Retinal pigment epithelial cell (primary cell): ENCODE measurements around the gene RGS7.

ENCODE experiments used
- DNase-seq: peaks from one replicate; pipeline ENCODE4 v3.0.0-alpha.2; 2010; ENCODE audit warnings: low read depth
- H3K4me3 ChIP-seq: 2 replicates; pipeline ENCODE4 v1.5.1; 2011; ENCODE audit warnings: mild to moderate bottlenecking, low read length, control low read depth, moderate library complexity
- TF ChIP-seq, protein P1 (sequence below): conservative IDR thresholded peaks from 2 replicates; pipeline ENCODE4 v1.5.1; 2011; ENCODE audit warnings: low read depth, low read length, control low read depth, inconsistent platforms

RGS7 gene

DNA sequence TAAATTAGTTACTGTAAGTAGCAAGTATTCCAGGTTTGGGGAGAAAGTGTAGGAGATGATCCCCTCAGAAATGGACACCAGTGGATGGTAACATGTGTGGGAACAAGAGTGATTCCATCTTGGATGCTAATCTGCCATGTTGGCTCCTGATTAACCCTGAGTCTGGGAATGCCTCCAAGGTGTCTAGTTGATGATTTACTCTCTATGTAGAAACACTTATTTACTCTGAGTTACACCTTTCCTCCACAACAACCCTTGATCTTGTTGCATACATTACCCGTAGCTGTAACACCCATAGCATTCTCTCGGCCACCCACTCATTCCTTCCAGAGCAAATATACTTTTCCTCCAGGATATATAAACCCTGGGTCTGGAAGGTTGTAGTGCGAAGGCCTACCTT lies 429.2 kb downstream of the RGS7 start:
- TF ChIP-seq, protein P1, sequence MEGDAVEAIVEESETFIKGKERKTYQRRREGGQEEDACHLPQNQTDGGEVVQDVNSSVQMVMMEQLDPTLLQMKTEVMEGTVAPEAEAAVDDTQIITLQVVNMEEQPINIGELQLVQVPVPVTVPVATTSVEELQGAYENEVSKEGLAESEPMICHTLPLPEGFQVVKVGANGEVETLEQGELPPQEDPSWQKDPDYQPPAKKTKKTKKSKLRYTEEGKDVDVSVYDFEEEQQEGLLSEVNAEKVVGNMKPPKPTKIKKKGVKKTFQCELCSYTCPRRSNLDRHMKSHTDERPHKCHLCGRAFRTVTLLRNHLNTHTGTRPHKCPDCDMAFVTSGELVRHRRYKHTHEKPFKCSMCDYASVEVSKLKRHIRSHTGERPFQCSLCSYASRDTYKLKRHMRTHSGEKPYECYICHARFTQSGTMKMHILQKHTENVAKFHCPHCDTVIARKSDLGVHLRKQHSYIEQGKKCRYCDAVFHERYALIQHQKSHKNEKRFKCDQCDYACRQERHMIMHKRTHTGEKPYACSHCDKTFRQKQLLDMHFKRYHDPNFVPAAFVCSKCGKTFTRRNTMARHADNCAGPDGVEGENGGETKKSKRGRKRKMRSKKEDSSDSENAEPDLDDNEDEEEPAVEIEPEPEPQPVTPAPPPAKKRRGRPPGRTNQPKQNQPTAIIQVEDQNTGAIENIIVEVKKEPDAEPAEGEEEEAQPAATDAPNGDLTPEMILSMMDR: no peak
- H3K4me3 ChIP-seq: no peak overlapping the region
- DNase-seq: no peak

DNA sequence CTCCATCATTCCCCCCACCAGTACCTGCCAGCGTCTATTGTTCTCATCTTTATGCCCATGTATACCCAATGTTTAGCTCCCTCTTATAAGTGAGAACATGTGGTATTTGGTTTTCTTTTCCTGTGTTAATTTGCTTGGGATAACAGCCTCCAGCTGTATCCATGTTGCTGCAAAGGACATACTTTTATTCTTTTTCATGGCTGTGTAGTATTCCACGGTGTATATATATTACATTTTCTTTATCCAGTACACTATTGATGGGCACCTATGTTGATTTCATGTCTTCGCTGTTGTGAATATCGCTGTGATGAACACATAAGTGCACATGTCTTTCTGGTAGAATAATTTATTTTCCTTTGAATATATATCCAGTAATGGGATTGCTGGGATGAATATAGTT lies 431.7 kb downstream of the RGS7 start:
- TF ChIP-seq, protein P1: no peak

DNA sequence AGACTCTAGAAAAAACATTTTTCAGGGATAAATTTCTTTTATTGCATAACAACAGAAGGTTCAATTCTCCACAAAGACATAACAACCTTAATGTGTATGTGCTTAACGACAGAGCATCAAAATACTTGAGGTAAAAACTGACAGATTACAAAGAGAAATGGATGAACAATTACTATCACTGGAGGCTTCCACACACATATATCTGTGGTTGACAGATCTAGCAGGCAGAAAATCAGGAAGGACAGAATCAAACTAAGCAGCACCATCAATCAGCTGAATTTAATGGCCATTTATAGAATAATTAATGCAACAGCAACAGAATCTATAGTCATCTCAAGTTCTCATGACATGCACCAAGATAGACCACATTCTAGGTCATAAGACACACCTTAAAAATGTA lies 439.0 kb downstream of the RGS7 start:
- TF ChIP-seq, protein P1: no peak
- no peak overlapping the region for H3K4me3 ChIP-seq
- no peak for DNase-seq

More for the DNA sequence above, 431.7 kb downstream of the RGS7 start:
- no peak for DNase-seq
- H3K4me3 ChIP-seq: no peak overlapping the region

DNA sequence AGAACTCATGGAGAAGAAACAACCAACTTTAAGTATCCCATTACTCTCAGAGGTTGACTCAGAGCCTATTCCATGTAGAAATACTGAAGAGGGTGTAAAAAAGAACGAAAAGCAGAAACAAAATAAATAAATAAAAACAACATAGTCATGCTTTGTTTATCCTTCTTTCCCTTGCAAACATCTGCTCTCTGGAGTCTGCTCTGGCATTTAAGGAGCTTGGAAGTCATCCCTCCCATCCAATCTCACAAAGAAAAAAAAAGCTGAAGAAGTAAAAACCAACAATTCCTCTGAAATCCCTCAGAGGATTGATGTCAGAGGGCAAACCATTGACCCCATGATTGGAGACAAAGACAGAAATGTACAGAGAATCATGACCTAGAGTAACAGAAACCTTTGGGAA lies 442.5 kb downstream of the RGS7 start:
- TF ChIP-seq, protein P1: no peak
- H3K4me3 ChIP-seq: no peak overlapping the region
- DNase-seq: no peak

DNA sequence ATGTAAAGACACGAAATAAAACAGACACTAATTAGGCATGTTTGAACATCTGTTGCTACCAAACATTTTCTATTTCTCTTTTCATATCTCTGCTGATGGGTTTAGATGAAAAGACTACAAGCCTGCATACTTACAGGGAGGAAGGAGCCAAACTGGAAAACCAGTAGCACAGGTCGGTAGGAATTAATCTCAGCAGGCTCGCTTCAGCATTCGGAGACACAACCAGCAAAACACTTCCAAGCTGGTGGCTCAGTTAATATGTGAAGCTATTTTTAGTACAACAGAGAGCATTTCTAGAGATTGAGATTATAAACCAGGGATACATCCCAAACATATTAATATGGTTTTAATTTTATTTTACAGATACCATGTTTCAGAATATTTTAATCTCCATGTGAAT lies 444.2 kb downstream of the RGS7 start:
- DNase-seq: no peak
- no peak overlapping the region for H3K4me3 ChIP-seq
- TF ChIP-seq, protein P1: no peak

DNA sequence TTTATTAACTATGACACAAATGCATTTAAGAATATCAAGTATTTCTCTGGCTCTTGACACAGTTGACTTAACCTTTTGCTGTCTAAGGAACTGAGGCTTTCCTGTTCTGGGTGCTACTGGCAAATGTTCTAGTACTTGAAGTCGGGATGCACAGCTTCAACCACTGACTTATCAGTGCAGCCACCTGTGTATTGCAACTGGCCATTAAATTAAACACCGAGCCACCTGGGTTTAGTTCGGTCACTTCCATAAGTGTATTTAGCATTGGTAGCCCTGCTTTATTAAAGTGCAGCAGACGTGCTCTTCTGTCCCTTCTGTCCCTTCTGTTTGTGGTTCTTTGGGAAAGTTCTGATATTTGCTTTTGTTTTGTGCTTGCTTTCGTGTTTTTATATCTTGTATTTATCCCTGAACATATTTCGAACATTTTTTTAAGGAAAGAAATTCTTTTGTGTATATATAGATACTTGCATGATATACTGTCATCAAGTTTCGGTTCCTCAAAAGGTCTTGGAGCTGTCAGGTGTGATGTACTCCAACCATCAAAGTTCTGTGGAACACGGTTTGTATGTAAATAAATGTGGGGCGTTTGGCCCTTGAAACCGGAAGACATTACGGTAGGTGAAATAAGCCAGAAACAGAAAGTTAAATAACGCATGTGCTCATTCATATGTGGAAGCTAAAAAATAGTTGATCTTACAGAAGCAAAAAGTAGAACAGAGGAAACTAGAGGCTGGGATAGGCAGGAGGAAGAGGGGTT lies 447.1 kb downstream of the RGS7 start:
- no peak overlapping the region for H3K4me3 ChIP-seq
- DNase-seq: no peak
- TF ChIP-seq, protein P1: no peak

DNA sequence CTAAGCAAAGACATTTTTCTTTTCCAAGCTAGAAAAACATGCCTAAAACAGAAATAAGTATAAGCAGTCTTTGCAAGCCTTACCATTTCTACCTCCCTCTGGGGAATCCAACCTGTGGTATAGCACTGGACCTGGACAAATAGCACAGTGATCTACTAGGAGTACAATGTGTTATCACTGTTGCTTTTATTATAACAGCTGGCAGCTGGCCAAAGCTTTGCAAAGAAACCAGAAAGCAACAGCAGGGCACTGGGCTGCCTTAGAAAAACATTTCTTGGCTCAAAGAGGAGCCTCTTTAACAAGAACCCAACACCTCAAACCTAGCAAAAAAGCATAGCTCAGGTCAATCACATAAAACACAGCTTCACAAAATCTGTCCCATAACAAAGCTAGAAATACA lies 450.5 kb downstream of the RGS7 start:
- TF ChIP-seq, protein P1: no peak
- no peak overlapping the region for H3K4me3 ChIP-seq
- peak; percentile 7 for DNase-seq
